GM12878 (cell line): ENCODE results near the gene PRKN. TPM values are rescaled to one million over a fixed set of nuclear protein-coding genes. Genes with fewer than 3 reads are reported as not detected.

Experiments used
- ATAC-seq: fragments of 200-7000 bp; cut with Tn5 transposase; 3 replicates; pipeline ENCODE4 v1.9.1; 2020; ENCODE audit warnings: mild to moderate bottlenecking, moderate library complexity
- BruUV-seq: library from RNA; stranded (reverse); fragments of 400-500 nt; replicated peaks from 2 replicates; lab custom pipeline; 2021; lab: Mats Ljungman, UMichigan
- CTCF ChIA-PET: fragments of 300-600 bp; sonication (Branson Sonifier 250); formaldehyde crosslinking; extraction: SDS; loops from one replicate; lab custom pipeline; 2021; ENCODE audit warnings: inconsistent platforms; lab: Yijun Ruan, JAX
- POLR2A ChIA-PET: fragments of 350-600 bp; formaldehyde crosslinking; extraction: SDS; loops from one replicate; lab custom pipeline; 2021; ENCODE audit warnings: inconsistent platforms; lab: Charles Lee
- RAD21 ChIA-PET: fragments of 300-600 bp; sonication (Branson Sonifier 250); formaldehyde crosslinking; loops from one replicate; lab custom pipeline; 2023; ENCODE audit warnings: antibody characterized with exemption; ENCODE audit not compliant: unreplicated experiment; lab: Charles Lee
- SMC1A ChIA-PET: fragments of 300-600 bp; sonication (Branson Sonifier 250); formaldehyde crosslinking; loops from one replicate; lab custom pipeline; 2023; ENCODE audit not compliant: unreplicated experiment, uncharacterized antibody; lab: Charles Lee
- DNase-seq: peaks from one replicate; pipeline ENCODE4 v3.0.0-alpha.2; 2011; ENCODE audit warnings: low read depth, low spot score
- FAIRE-seq: peaks from 3 replicates; lab custom pipeline; 2011; peaks lifted over from hg19 to GRCh38; lab: Jason Lieb, UNC
- H2AFZ ChIP-seq: 2 replicates; pipeline ENCODE4 v1.6.0; 2011; ENCODE audit warnings: low read depth, low read length, control low read depth; ENCODE audit not compliant: control insufficient read depth
- H3K27ac ChIP-seq: 2 replicates; pipeline ENCODE4 v1.5.1; 2011; ENCODE audit warnings: control low read depth; ENCODE audit not compliant: control insufficient read depth, insufficient read depth
- H3K27me3 ChIP-seq, 2 experiments: replicated peaks in 1 of 2; 2 replicates each; pipeline versions ENCODE4 v1.6.0 to v1.6.1; 2011; ENCODE audit warnings: low read length in 1 of 2; ENCODE audit not compliant: control insufficient read depth in 2 of 2, insufficient read depth in 2 of 2
- H3K36me3 ChIP-seq, 2 experiments: 2 replicates each; pipeline ENCODE4 v1.5.1; 2011; ENCODE audit warnings: low read length in 1 of 2; ENCODE audit not compliant: control insufficient read depth in 2 of 2, insufficient read depth in 2 of 2
- H3K4me1 ChIP-seq: 2 replicates; pipeline ENCODE4 v1.6.1; 2011; ENCODE audit warnings: mild to moderate bottlenecking, low read length, moderate library complexity, mixed read lengths; ENCODE audit not compliant: control insufficient read depth, insufficient read depth
- H3K4me2 ChIP-seq: 2 replicates; pipeline ENCODE4 v1.6.0; 2011; ENCODE audit warnings: control low read depth; ENCODE audit not compliant: control insufficient read depth, insufficient read depth
- H3K4me3 ChIP-seq: fragments of 200-600 bp; sonication (generic); 2 replicates; pipeline ENCODE4 v1.5.1; 2016
- H3K79me2 ChIP-seq: 2 replicates; pipeline ENCODE4 v1.6.0; 2011; ENCODE audit warnings: low read length; ENCODE audit not compliant: control insufficient read depth, insufficient read depth
- H3K9ac ChIP-seq: 2 replicates; pipeline ENCODE4 v1.8.0; 2011; ENCODE audit warnings: low read length, control low read depth, mixed read lengths; ENCODE audit not compliant: control insufficient read depth, insufficient read depth
- H3K9me3 ChIP-seq: replicated peaks from 3 replicates; pipeline ENCODE4 v1.5.1; 2011; ENCODE audit warnings: mild to moderate bottlenecking, low read length; ENCODE audit not compliant: control insufficient read depth, insufficient read depth
- H4K20me1 ChIP-seq: 2 replicates; pipeline ENCODE4 v1.6.0; 2011; ENCODE audit not compliant: control insufficient read depth, insufficient read depth
- ATF3 ChIP-seq: IDR thresholded peaks from 2 replicates; pipeline ENCODE4 v1.6.1; 2011; ENCODE audit warnings: low read depth, mild to moderate bottlenecking, low read length, moderate library complexity, borderline replicate concordance; ENCODE audit errors: extremely low read depth
- BHLHE40 ChIP-seq, 2 experiments: fragments of 450-650 bp in 1 of 2; IDR thresholded peaks; 2 replicates each; pipeline ENCODE4 v1.6.1; 2011 to 2017; ENCODE audit warnings: low read depth in 2 of 2, borderline replicate concordance in 1 of 2, improper control_type of control experiment in 1 of 2, low read length in 1 of 2, mild to moderate bottlenecking in 1 of 2
- BRCA1 ChIP-seq: IDR thresholded peaks from 2 replicates; pipeline ENCODE4 v1.6.1; 2011; ENCODE audit warnings: low read depth, low read length, improper control_type of control experiment
- CHD4 ChIP-seq: fragments of 200-600 bp; sonication (generic); IDR thresholded peaks from 2 replicates; pipeline ENCODE4 v1.6.1; 2016; ENCODE audit warnings: mild to moderate bottlenecking
- E2F8 ChIP-seq: fragments of 450-650 bp; IDR thresholded peaks from 2 replicates; pipeline ENCODE4 v1.6.1; 2018; ENCODE audit warnings: mild to moderate bottlenecking, low read depth, moderate library complexity; ENCODE audit not compliant: partially characterized antibody
- EED ChIP-seq: sonication (generic); IDR thresholded peaks from 2 replicates; pipeline ENCODE4 v1.6.1; 2016; ENCODE audit warnings: antibody characterized with exemption, low read depth
- EP300 ChIP-seq, 2 experiments: fragments of 150-350 bp in 1 of 2; IDR thresholded peaks; 2 replicates each; pipeline ENCODE4 v1.6.1; 2011 to 2012; ENCODE audit warnings: low read depth in 2 of 2, low read length in 2 of 2, borderline replicate concordance in 1 of 2, improper control_type of control experiment in 1 of 2, inconsistent platforms in 1 of 2; ENCODE audit not compliant: control insufficient read depth in 1 of 2
- RAD21 ChIP-seq: IDR thresholded peaks from 2 replicates; pipeline ENCODE4 v1.6.1; 2011; ENCODE audit warnings: mild to moderate bottlenecking, low read depth, low read length, moderate library complexity; ENCODE audit not compliant: insufficient read depth
- SMAD5 ChIP-seq: IDR thresholded peaks from 2 replicates; pipeline ENCODE4 v1.6.1; 2016; ENCODE audit warnings: antibody characterized with exemption, low read depth
- SMC3 ChIP-seq: IDR thresholded peaks from 2 replicates; pipeline ENCODE4 v1.6.1; 2011; ENCODE audit warnings: low read length, improper control_type of control experiment, borderline replicate concordance
- WGBS: methylation state at CpG from one replicate; pipeline ENCODE4 v1.1.6; 2016; ENCODE audit warnings: low lambda C conversion rate; ENCODE audit not compliant: insufficient replicate concordance, insufficient coverage; ENCODE audit errors: missing lambda C conversion rate; 5-methylcytosine and 5-hydroxymethylcytosine counted together
- in situ Hi-C: fragments of 300-500 bp; cut with MboI; formaldehyde crosslinking; loops from 9 replicates; pipeline ENCODE4 v1.14.3; 2018; ENCODE audit warnings: mixed read lengths
- intact Hi-C: fragments of 100-400 bp; cut with micrococcal nuclease; formaldehyde crosslinking; loops from one replicate; pipeline ENCODE4 v1.14.2; 2022; ENCODE audit not compliant: unreplicated experiment
- polyA plus RNA-seq, 11 experiments: library from polyadenylated mRNA; depleted of rRNA in 4 of 11; unstranded in 6 of 11; stranded (reverse) in 5 of 11; fragments of >200 nt; fragmentation: Nextera tagmentation in 4 of 11; fragmentation: Illumina TruSeq in 1 of 11; extraction: Ambion mirVana in 4 of 11; extraction: Trizol in 1 of 11; gene quantifications; 1 replicate in 1 of 11; 2 replicates in 10 of 11; pipeline versions ENCODE4 v1.2.1 to v1.2.3, GENCODE V29; 2011 to 2016; ENCODE audit warnings: inconsistent platforms in 2 of 11, missing spikeins in 2 of 11, low read depth in 1 of 11
- total RNA-seq, 4 experiments: library from RNA; depleted of rRNA in 3 of 4; stranded (reverse); fragments of >200 nt in 3 of 4; fragmentation: Illumina TruSeq in 1 of 4; extraction: Trizol in 1 of 4; gene quantifications; 2 replicates each; pipeline versions ENCODE4 v1.2.1 to v1.2.3, GENCODE V29; 2013 to 2021
- TF ChIP-seq, protein P1 (sequence below), 3 experiments: IDR thresholded peaks in 2 of 3; conservative IDR thresholded peaks in 1 of 3; 2 replicates each; pipeline ENCODE4 v1.5.1; 2011; ENCODE audit warnings: low read depth in 3 of 3, low read length in 3 of 3, mild to moderate bottlenecking in 3 of 3, control low read depth in 2 of 3, moderate library complexity in 2 of 3, inconsistent platforms in 1 of 3, mixed read lengths in 1 of 3; ENCODE audit not compliant: control insufficient read depth in 2 of 3, insufficient read depth in 1 of 3; ENCODE audit errors: extremely low read depth in 1 of 3

Gene PRKN
- total and polyA plus RNA-seq, 10 of the 15 experiments (the other 5 are each of a cell fraction or from before 2014, with no cell fraction given): 0.06 to 0.09 TPM; not detected in 8

DNA sequence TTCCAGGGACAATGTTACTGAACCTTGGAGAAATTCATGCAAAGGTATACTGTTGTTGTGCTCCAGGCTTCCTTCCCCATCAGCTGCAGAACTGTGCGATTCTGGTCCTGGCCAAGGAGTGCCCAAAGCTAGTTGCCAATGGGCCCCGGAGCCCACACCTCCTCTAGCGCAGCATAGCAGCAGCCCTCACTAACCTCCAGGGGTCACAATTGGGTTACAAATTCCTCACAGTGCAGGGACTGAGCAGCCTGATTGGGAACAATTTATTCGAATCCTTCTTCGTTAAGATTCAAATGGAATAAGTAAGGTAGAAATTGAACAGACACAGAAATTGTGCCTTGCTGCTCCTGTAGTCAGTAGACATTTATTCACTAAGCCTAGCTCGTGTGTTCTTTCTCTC lies 284.9 kb downstream of the PRKN start:
- POLR2A ChIA-PET: no interaction called here
- Histone ChIP-seq H4K20me1 (no peaks in the 10 kb centered on the region), H3K4me3 (no peak overlapping the region), H3K36me3 (no peaks in the 10 kb centered on the region), H2AFZ (no peak overlapping the region), H3K27me3 (no peaks in the 10 kb centered on the region), H3K79me2 (no peaks in the 10 kb centered on the region), H3K9ac (no peak overlapping the region), H3K27ac (no peak overlapping the region), H3K4me2 (no peak overlapping the region), H3K4me1 (no peaks in the 10 kb centered on the region), H3K9me3 (no peaks in the 10 kb centered on the region)
- CTCF ChIA-PET: no interaction called here
- ATAC-seq (peak; percentile 69), FAIRE-seq (no peak), DNase-seq (no peak)
- SMC1A ChIA-PET: no interaction called here
- no TSS peak for BruUV-seq
- RAD21 ChIA-PET: no interaction called here
- TF ChIP-seq ATF3 (no peak), SMAD5 (no peak), BHLHE40 (IDR thresholded peaks at IDR 0.05; ENCODE audit: borderline replicate concordance in 1 of 2, low read depth in 2 of 2, low read length in 1 of 2) (no peak), RAD21 (peak; percentile 42; the same call in 1 of the 2 replicates), BRCA1 (no peak), E2F8 (no peak), EED (no peak), SMC3 (peak; percentile 33; the same call in 1 of the 2 replicates), EP300 (IDR thresholded peaks at IDR 0.05; ENCODE audit: borderline replicate concordance in 1 of 2, control insufficient read depth in 1 of 2, low read depth in 2 of 2, low read length in 2 of 2) (no peak), CHD4 (no peak)
- TF ChIP-seq, protein P1, sequence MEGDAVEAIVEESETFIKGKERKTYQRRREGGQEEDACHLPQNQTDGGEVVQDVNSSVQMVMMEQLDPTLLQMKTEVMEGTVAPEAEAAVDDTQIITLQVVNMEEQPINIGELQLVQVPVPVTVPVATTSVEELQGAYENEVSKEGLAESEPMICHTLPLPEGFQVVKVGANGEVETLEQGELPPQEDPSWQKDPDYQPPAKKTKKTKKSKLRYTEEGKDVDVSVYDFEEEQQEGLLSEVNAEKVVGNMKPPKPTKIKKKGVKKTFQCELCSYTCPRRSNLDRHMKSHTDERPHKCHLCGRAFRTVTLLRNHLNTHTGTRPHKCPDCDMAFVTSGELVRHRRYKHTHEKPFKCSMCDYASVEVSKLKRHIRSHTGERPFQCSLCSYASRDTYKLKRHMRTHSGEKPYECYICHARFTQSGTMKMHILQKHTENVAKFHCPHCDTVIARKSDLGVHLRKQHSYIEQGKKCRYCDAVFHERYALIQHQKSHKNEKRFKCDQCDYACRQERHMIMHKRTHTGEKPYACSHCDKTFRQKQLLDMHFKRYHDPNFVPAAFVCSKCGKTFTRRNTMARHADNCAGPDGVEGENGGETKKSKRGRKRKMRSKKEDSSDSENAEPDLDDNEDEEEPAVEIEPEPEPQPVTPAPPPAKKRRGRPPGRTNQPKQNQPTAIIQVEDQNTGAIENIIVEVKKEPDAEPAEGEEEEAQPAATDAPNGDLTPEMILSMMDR (IDR thresholded peaks at IDR 0.05 in 2 of 3, conservative IDR thresholded peaks at IDR 0.05 in 1 of 3; ENCODE audit: control insufficient read depth in 2 of 3, extremely low read depth in 1 of 3, insufficient read depth in 1 of 3, low read depth in 3 of 3, low read length in 3 of 3): peak in 2 of 3 experiments; percentile 17 to 37; a peak in 3 of 6 replicates
- in situ Hi-C loops: no loop called here
- intact Hi-C loops: no loop called here
- WGBS: 34% methylated on average over 6 of the region's 6 CpGs
